NCI-H2029 (cell line): ENCODE results near the gene RTL9.
A peak's percentile ranks its signal among the peaks of the same experiment; 100 is the strongest.
"Not testable (repeated sequence)": the region's sequence is repeated elsewhere in the genome, so short reads cannot be mapped to it uniquely, and the experiment has no call there.

Experiments used
- DNase-seq: peaks from one replicate; lab custom pipeline; 2025; lab: John Stamatoyannopoulos, UW

The RTL9 gene

GRCh38 chrX:110358548-110358947 lies at the start of gene RTL9:
TSS of gene RTL9 (plus strand) at chrX:110358848. CDS start at chrX:110450618, 91,770 bp downstream.
- DNase-seq, result no peak

- DNase-seq, result no peak
Observed at GRCh38 chrX:110310000-110310790, 48.5 kb upstream of the RTL9 start.

GRCh38 chrX:110310896-110311295 lies 47.8 kb upstream of the RTL9 start:
- no peak for DNase-seq

- DNase-seq, result no peak
Observed at GRCh38 chrX:110311437-110312230, 47.0 kb upstream of the RTL9 start.

- no peak for DNase-seq
Observed at GRCh38 chrX:110315551-110315950, 43.1 kb upstream of the RTL9 start.

- DNase-seq, result no peak
Observed at GRCh38 chrX:110316351-110317060, 42.1 kb upstream of the RTL9 start.

- no peak for DNase-seq
Observed at GRCh38 chrX:110317061-110317819, 41.4 kb upstream of the RTL9 start.

- DNase-seq, result peak; percentile 76
Observed at GRCh38 chrX:110317820-110318663, 40.6 kb upstream of the RTL9 start, which contains the start of gene AMMECR1. TSS of gene AMMECR1 (minus strand) at chrX:110318085. CDS start at chrX:110318071, 14 bp downstream.

- no peak for DNase-seq
Observed at GRCh38 chrX:110318664-110318968, 40.0 kb upstream of the RTL9 start.

- no peak for DNase-seq
Observed at GRCh38 chrX:110320381-110320987, 38.2 kb upstream of the RTL9 start.

GRCh38 chrX:110321081-110321480 lies 37.6 kb upstream of the RTL9 start:
- DNase-seq, result no peak

GRCh38 chrX:110321670-110322069 lies 37.0 kb upstream of the RTL9 start:
- no peak for DNase-seq

GRCh38 chrX:110322603-110323002 lies 36.0 kb upstream of the RTL9 start:
- DNase-seq, result no peak

GRCh38 chrX:110326712-110327111 lies 31.9 kb upstream of the RTL9 start:
- DNase-seq, result no peak

- DNase-seq, result no peak
Observed at GRCh38 chrX:110327336-110327735, 31.3 kb upstream of the RTL9 start.

- not testable (repeated sequence) for DNase-seq
Observed at GRCh38 chrX:110328613-110329012, 30.0 kb upstream of the RTL9 start.

- no peak for DNase-seq
Observed at GRCh38 chrX:110331444-110332030, 27.1 kb upstream of the RTL9 start.

GRCh38 chrX:110333458-110333857 lies 25.2 kb upstream of the RTL9 start:
- DNase-seq, result not testable (repeated sequence)

GRCh38 chrX:110338935-110339334 lies 19.7 kb upstream of the RTL9 start:
- no peak for DNase-seq
